DMS153 treated with DMSO at 0.1 percent for 48 hours (cell line): ENCODE measurements around the gene PIKFYVE.

Experiments
- DNase-seq: peaks from one replicate; lab custom pipeline; 2025; ENCODE audit not compliant: unreplicated experiment; lab: John Stamatoyannopoulos, UW

The PIKFYVE gene

DNA sequence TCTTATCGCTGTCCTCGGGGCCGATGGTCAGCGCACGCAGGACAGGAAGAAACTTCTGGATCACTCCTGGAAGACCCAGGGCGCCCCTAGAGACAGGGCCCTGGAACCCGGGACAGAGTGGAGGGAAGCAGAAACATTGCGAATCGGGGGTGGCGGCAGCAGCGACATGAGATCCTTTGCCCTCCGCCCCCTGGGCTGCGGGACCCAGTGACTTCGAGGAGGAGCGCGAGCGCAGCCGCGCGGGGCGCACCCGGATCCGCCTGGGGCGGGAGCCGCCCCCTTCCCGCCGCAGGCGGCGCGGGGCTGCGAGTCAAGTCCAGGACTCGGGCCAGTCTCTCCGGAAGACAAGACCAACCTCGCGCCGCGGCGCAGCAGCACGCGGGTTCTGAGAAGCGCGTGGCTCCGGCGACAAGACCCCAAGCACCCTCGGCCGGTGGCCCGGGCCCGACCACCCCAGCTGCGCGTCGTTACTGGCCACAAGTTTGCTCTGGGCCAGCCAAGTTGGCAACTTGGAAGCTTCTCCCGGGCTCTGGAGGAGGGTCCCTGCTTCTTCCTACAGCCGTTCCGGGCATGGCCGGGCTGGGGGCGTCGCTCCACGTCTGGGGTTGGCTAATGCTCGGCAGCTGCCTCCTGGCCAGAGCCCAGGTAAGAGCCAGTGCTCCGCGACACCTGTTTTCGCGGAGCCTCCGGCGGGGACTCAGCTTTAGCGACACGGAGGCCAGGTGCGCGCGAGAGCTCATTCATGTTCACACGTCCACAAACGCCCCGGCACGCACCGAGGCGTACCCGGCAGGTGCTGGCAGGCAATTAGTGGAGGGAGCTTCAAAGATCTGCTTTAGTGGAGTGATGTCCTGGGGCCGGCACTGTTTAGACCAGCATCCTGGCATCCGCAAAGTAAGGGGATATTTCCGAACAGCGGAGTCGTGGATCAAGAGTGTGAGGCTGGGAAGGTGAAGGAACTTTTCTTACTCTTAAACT, 140.7 kb downstream of the PIKFYVE start, which contains the start of gene PTH2R:
PTH2R (plus strand) TSS at position 319 of the 978 bp plus-strand sequence; CDS start at position 571, 252 bp downstream.
- peak; percentile 59 for DNase-seq

DNA sequence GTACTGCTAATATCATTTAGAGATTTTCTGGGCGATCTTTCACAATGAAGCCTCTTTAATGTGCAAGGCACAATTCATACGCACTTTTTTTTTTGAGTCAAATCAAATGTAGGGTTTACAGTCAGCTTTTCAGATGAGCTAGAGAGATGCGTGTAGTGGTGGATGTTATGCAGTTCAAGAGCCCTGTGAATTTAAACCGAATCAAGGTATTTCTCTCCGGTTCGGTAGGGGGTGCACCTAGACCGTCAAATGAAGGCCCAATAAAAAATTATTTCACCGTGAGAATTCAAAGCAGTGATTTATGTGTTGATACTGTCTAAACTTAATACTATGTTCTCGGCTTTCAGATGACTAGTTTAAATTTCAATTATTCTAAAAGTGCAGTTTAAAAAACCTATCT, 141.6 kb downstream of the PIKFYVE start:
- peak; percentile 62 for DNase-seq
